ENCODE data around the gene MT1A.

MT1A gene

DNA sequence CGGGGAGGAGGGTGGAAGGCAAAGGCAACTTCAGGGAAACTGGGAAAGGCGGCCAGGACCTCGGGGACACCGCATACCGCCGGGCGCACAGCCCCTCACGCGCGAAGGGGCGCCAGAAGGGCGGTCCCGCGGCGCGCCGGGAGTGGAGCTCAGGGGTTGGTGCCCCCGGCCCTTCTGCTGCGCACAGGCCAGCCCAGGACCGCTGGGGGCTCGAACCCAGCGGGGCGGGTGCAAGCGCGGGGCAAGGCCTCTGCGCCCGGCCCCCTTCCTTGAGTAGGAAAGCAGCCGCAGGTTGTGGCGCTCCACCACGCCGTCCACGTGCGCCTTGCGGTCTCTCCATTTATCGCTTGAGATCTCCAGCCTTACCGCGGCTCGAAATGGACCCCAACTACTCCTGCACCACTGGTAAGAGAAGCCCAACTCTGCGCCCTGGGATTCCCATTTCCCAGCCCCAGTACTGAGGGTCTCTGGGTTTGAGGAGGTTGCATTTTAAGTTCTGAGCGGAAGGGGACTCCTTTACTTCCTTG is 3.0 kb upstream of the MT1A start:
- no peak overlapping the region for H3K4me3 ChIP-seq (ENCODE audit: control insufficient read depth, low read depth, low read length)
- no peak for DNase-seq (ENCODE audit: low read depth)
- TF ChIP-seq, protein P1, sequence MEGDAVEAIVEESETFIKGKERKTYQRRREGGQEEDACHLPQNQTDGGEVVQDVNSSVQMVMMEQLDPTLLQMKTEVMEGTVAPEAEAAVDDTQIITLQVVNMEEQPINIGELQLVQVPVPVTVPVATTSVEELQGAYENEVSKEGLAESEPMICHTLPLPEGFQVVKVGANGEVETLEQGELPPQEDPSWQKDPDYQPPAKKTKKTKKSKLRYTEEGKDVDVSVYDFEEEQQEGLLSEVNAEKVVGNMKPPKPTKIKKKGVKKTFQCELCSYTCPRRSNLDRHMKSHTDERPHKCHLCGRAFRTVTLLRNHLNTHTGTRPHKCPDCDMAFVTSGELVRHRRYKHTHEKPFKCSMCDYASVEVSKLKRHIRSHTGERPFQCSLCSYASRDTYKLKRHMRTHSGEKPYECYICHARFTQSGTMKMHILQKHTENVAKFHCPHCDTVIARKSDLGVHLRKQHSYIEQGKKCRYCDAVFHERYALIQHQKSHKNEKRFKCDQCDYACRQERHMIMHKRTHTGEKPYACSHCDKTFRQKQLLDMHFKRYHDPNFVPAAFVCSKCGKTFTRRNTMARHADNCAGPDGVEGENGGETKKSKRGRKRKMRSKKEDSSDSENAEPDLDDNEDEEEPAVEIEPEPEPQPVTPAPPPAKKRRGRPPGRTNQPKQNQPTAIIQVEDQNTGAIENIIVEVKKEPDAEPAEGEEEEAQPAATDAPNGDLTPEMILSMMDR (IDR thresholded peaks at IDR 0.05; ENCODE audit: control insufficient read depth, insufficient read depth, low read depth, low read length, missing control alignments), result no peak

DNA sequence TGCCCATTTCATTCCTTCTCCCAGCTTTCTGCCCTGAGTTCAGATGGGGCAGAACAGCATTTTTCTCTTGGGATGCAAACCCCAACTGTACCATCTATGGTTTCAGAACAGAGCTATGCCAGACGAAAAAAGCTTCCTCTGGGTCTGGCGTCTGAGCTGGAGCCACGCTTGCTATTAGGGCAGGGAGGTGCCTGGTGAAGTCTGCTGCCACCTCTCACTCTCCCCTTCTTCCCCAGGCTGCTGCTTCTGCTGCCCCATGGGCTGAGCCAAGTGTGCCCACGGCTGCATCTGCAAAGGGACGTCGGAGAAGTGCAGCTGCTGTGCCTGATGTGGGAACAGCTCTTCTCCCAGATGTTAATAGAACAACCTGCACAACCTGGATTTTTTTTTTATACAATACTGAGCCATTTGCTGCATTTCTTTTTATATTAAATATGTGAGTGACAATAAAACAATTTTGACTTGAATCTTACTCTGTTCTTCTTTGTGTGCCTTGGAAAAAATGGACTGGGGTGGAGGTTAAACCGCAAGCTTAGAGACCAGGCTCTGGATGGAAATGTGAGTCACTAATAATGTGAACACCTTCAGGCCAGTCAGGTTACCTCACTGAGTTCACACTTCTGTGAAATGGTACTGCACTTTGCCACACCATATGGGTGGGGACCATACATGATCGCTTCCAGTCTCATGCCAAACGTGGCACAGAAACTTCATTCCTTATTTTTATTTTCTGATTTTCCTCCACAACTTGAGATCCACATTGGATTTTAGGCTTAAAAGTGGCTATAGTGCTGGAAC is 1.7 kb upstream of the MT1A start:
- TF ChIP-seq, protein P1 (IDR thresholded peaks at IDR 0.05; ENCODE audit: control insufficient read depth, insufficient read depth, low read depth, low read length, missing control alignments), result no peak
- H3K4me3 ChIP-seq (ENCODE audit: control insufficient read depth, low read depth, low read length), result no peak overlapping the region
- DNase-seq (ENCODE audit: low read depth), result no peak

DNA sequence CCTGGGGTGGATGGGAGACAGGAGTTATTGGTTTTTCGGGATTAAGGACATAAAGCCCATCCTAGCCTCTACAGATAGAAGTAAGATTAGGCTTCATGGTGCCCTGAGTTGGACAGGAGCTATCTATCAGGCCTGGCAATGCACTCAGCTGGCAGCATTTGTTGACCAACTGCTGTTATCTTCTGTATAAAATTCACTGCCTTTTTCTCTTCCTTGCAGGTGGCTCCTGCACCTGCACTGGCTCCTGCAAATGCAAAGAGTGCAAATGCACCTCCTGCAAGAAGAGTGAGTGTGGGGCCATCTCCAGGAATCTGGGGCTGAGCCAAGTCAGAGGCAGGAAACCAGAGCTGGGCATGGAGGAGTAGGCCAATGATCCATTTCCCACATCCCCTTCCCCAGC is 579 bp downstream of the MT1A start:
- TF ChIP-seq, protein P1 (IDR thresholded peaks at IDR 0.05; ENCODE audit: control insufficient read depth, insufficient read depth, low read depth, low read length, missing control alignments), result no peak
- no peak for DNase-seq (ENCODE audit: low read depth)
- H3K4me3 ChIP-seq (ENCODE audit: control insufficient read depth, low read depth, low read length), result no peak overlapping the region

DNA sequence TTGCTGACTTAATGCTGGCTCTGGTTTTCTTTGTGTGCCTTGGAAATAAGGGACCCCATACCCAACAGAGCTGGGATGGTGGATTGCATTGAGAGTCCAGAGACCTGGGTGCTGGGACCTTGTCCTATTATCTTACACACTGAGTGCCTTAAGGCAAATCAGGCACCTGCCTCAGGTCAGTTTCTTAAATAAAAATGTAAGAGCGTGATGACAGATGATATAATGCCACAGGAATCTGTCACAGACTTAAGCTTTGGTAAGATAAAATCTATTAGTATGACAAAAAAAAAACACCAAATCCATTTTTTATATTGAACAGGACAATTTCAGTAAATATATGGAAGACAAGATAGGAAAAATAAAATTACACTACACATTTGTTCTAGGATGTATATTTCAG is 1.6 kb downstream of the MT1A start:
- DNase-seq (ENCODE audit: low read depth), result no peak
- TF ChIP-seq, protein P1 (IDR thresholded peaks at IDR 0.05; ENCODE audit: control insufficient read depth, insufficient read depth, low read depth, low read length, missing control alignments), result no peak
- no peak overlapping the region for H3K4me3 ChIP-seq (ENCODE audit: control insufficient read depth, low read depth, low read length)

DNA sequence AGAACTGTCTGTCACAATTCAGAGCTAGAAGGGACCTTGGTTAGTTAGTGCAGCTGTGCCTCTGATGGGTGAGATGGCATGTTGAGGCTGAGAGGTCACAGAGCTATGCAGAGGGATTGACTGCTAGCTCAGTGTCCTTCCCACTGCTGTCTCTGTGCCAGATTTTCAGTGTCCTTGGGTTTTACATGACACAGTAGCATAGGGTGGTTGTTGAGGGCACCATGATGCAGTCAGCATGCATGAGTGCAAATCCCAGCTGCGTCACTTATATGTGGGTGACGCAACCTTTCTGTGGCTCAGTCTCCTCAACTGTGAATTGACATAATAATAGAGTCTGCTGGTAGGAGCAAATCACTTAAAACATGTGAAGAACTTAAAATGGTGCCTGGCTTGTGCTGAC is 2.7 kb downstream of the MT1A start:
- TF ChIP-seq, protein P1 (IDR thresholded peaks at IDR 0.05; ENCODE audit: control insufficient read depth, insufficient read depth, low read depth, low read length, missing control alignments), result no peak
- H3K4me3 ChIP-seq (ENCODE audit: control insufficient read depth, low read depth, low read length), result no peak overlapping the region
- no peak for DNase-seq (ENCODE audit: low read depth)

DNA sequence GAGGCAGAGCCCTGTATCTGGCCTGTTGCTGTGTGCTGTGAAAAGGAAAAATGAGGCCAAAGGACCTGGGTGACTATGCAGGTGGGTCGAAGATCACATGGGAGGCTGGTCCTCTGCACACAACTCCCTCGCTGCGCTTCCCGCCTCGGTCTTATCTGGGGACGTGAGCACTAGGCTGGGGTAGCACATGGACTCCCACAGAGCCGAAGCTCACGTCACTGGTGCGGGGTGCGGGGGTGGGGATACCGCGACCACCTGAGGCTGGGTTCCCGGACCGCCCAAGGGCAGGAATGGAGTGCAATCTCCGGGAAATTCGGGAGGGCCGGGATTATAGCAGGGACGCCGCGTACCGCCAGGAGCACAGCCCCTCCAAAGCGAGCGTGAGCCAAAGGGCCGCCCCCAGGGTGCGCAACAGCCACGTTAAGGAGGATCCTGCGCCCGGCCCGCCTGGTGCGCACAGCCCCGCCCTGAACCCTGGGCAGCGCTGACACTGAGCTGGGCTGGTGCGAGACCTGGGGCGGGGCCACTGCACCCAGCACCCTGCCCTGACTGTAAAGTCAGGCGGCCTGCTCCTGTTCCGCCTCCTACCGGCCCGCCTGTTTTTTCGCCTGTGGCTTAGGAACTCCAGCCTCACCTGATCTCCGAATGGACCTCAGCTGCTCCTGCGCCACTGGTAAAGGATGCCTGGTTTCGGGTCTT is 4.8 kb downstream of the MT1A start:
- DNase-seq (ENCODE audit: low read depth), result no peak
- H3K4me3 ChIP-seq (ENCODE audit: control insufficient read depth, low read depth, low read length), result peak overlapping the region; percentile 32
- TF ChIP-seq, protein P1 (IDR thresholded peaks at IDR 0.05; ENCODE audit: control insufficient read depth, insufficient read depth, low read depth, low read length, missing control alignments), result peak; percentile 35

All from AG09309 (cell line).